CD4-positive, alpha-beta T cell treated with Interleukin-4 for 1 hour (primary cell): ENCODE measurements around the gene NCBP1.
"Not testable (repeated sequence)": the region's sequence is repeated elsewhere in the genome, so short reads cannot be mapped to it uniquely, and the experiment has no call there.

Experiments used
- DNase-seq, 2 donors: peaks; one replicate each; pipeline ENCODE4 v3.0.0-alpha.2; 2020 to 2022

The NCBP1 gene, protein sequence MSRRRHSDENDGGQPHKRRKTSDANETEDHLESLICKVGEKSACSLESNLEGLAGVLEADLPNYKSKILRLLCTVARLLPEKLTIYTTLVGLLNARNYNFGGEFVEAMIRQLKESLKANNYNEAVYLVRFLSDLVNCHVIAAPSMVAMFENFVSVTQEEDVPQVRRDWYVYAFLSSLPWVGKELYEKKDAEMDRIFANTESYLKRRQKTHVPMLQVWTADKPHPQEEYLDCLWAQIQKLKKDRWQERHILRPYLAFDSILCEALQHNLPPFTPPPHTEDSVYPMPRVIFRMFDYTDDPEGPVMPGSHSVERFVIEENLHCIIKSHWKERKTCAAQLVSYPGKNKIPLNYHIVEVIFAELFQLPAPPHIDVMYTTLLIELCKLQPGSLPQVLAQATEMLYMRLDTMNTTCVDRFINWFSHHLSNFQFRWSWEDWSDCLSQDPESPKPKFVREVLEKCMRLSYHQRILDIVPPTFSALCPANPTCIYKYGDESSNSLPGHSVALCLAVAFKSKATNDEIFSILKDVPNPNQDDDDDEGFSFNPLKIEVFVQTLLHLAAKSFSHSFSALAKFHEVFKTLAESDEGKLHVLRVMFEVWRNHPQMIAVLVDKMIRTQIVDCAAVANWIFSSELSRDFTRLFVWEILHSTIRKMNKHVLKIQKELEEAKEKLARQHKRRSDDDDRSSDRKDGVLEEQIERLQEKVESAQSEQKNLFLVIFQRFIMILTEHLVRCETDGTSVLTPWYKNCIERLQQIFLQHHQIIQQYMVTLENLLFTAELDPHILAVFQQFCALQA

DNA sequence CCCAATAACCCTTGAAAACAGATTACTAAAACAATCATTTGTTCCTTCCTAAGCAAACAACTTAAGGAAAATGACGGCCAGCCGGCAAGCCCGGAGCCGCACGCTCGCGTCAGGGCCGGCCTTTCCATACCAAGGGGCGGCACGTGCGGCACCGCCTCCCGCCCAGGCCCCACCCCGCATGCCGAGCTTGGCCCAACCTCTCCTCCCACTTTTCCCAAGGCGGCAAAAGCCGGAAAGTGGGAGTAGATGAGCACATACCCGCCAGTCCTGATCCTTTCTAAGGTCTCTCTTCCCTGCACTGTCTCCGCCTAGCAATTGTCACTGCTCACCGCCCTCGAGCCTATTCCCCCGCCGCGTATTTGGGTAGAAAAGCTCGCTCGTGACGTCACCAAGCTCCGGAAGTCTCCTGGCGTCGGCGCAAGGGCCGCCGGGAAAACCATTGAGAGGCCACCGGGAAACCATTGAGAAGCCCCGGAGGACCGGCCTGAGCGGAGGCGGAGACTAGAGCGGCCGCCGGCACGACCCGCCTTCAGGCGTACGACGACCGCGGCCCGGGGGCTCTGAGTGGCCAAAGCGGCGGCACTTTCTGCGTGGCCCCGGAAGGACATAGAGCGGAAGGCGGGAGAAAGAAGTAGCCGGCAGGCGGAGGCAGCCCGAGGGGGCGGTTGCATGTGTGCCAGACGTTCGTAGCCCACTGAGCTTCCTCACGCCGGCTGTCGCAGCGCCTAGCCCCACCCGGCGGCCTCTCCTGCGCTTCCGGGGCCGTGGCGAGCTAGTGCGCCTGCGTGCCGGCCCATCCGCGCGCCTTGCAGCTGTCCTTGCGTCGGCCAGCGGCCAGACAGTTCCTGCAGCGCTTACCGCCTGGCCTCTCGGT, at the start of gene NCBP1, which contains the start of gene TSTD2:
Gene NCBP1, plus strand, starts transcription at position 837 of the 874 bp plus-strand sequence. CDS start 61 bp downstream, outside the sequence.
Gene TSTD2, minus strand, starts transcription at position 384 of the 874 bp plus-strand sequence. CDS start 5,806 bp downstream, outside the sequence.
- DNase-seq = peak; percentile 97 to 98

DNA sequence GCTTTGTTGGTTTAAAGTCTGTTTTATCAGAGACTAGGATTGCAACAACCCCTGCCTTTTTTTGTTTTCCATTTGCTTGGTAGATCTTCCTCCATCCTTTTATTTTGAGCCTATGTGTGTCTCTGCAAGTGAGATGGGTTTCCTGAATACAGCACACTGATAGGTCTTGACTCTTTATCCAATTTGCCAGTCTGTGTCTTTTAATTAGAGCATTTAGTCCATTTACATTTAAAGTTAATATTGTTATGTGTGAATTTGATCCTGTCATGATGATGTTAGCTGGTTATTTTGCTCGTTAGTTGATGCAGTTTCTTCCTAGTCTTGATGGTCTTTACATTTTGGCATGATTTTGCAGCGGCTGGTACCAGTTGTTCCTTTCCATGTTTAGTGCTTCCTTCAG, 48.8 kb upstream of the NCBP1 start:
- not testable (repeated sequence) for DNase-seq

DNA sequence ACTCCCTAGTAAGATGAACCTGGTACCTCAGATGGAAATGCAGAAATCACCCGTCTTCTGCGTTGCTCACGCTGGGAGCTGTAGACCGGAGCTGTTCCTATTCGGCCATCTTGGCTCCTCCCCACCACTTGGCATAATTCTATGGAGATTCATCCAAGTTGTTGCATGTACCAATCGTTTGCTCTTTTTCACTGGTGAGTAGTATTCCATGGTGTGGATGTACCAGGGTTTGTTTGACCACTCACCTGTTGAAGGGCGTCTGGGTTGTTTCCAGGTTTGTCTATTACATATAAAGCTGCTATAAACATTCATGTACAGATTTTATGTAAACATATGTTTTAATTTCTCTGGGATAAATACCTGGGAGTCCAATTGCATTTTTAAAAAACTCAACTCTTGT, 46.7 kb upstream of the NCBP1 start:
- DNase-seq = not testable (repeated sequence)

DNA sequence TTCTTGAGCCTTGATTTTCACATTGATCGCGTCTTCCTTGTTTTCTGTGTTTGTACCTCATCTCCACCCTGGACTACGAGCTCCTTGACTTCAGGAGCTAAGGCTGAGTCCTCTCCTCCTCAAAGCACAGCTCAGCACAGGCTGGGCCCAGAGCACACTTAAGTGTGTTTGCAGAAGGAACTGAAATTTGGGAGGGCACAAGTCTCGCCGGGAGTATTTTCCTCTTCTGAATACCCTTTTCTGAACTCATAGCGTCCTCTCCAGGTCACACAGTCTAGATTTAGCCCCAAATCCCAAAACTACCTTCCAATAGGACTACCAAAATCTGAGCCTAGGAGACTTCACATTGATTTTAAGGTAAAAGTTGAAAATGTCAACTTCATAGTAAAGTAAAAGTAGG, 42.1 kb upstream of the NCBP1 start:
- DNase-seq = no peak

DNA sequence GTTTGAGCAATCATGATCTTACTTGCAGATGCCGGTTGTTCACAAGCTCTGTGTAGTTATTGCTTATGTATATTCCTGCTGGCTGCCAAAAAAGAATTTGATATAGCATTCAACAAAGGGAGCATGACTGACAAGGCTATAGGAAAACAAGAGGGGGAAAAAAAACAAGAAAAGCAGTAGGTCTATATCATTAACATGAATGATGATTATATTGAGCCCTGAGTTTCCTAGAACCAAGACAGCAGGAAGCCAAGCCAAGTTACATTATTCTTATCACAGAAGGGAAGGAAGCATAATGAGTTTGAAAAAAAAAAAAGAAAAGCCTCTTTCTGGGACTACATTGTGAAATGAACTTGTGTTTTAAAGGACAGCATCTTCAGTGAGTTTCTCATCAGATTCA, 41.5 kb upstream of the NCBP1 start:
- no peak for DNase-seq

DNA sequence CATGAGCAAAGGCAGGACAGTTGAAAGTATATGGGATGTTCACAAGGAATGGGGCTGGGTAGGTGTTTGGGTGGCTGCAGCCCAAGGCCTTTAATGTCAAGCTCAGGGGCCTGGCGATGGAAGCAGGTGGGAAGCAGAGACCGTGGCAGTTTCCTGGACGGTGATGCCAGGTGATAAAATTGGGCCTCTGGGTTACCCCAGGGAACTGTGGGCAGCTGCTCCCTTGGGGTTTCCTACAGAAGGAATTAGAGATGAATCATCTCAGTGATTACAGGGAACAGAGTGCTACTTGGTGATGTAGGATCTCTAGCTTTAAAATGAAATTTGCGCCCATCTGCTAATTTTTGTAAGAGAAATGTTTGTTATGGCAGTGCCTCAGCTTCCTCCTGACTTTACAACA, 39.7 kb upstream of the NCBP1 start:
- DNase-seq = no peak

DNA sequence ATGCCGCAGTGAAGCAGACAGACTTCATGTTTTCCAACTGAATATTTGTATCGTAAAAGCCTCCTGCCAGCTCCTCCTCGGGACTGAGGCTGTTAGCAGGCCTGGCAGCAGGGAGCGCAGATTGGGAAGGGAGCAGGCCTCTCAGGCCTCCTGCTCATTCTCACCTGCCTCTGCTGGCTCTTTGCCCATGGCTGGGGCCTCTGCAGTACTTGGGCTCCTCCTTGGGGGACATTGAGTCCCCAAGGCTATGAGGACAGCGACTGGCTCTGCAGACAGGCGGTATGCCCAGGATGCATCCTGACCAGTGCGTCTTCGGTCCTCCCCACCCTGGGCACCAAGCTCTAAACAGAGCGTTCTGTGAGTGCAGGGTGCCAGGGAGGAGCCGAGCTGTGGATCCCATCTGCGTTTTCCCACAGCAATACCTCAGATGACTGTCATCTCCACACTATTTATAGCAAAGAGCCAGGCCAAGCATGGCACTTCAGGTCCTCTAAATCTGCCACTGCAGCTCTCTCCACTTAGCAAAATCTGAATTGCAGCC, 39.2 kb upstream of the NCBP1 start:
- DNase-seq = no peak

DNA sequence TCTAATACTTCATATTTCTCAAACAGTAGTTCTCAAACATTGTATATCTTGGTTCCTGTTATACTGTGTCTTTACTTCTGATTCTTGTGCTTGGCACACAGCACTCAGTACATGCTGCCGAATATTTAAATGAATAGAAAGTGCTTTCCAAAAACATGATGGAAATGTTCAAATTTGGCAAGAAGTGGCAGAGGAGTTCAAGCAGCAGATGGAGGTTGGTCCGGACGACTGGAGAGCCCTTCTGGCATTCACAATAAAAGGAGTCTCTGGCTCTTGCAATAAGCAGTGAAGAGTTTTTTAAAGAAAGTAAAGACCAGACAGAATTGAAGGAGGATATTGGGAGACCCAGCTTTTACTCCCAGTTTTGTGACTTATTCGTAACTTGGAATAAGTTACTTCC, 36.7 kb upstream of the NCBP1 start:
- DNase-seq = no peak

DNA sequence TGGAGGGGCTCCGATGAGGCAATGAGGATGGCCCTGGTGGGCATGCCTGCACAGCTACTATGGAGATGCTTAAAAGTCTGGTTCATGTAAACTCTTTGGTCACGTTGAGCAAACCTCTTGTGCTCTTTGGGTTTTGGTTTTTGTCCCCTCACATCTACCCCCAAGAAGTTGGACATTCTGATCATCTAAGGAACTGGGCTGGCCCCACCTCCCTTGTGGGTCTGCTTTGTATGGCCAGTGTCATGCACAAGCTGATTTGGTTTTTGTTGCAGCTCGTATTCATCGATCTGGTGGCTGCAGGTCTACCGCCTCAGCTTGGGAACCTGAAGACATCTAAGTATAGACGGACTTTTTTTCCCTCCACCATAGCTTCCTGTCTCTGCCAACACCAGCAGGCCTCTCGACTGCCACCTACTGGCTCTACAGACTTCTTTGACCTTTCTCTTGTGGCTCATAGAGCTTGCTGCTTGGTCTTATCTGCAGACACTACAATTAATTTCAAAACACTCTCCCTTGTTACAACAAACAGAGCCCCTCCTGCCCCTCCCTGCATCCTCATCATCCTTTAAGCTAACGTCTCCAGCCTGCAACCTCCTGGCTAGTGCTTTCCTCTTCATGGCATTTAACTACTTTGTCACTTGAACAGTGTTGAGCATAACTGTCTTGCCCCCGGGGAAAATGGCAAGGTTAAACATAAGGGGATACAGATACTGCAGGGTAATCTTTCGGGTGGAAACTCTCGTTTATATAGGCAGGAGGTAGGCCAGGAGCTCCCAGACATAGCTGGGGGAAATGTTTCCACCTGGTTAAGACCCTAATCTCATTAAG, 34.9 kb upstream of the NCBP1 start:
- DNase-seq = peak; percentile 72 to 73

DNA sequence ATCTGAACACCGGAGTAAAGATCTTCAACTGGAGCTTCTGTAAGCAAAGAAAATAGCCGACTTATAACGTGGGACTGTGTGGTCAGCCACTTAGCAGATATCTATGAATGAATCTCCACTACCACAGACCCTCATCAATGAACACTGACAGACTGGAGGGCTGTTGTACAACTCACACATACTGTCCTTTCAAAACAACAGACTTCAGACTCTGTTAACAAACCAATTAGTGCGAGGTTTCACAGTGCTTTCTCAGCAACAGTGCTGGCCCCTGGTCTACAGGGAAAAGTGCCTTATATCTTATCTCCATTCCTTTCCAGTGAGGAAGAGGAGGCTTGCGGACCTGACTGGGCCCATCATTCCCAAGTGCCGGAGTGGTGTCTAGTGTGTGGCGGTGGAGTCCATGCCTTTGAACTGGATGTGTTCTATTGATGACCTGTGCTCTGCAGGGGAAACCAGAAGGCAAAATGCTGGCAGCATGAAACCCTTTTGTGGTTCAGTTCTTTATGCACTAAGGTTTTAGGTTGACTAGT, 34.2 kb upstream of the NCBP1 start:
- DNase-seq = no peak

DNA sequence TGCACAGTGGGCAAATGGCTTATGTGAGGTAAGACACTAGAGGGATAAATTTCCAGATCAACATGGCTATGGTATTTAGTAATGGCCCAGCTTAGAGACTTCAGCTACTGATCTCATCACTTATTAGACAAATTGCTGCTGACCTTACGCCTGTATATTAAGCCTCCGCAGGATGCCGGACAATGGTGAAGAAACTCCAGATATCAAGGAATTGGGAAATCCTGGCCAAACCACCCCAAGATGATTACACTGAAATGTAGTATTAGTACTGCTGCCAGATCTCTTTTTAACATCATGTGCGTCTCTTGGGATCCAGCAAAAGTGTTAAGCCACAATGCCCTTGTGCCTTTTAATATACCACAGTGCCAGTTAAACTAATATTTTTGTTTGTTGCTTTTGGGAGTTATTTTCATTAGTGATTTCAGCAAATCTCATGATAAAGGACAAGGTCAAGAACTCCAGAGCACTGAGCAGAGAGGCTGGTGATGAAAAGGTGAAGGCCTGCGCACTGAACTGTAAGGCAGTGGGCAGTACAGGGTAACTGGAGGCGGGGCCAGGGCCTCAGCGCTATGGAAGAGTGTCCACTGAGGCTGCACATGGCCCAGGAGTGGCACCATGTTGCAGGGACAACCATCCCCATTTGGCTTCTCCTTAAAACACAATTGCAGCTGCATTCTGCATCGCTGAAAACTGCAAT, 32.9 kb upstream of the NCBP1 start:
- DNase-seq = no peak

DNA sequence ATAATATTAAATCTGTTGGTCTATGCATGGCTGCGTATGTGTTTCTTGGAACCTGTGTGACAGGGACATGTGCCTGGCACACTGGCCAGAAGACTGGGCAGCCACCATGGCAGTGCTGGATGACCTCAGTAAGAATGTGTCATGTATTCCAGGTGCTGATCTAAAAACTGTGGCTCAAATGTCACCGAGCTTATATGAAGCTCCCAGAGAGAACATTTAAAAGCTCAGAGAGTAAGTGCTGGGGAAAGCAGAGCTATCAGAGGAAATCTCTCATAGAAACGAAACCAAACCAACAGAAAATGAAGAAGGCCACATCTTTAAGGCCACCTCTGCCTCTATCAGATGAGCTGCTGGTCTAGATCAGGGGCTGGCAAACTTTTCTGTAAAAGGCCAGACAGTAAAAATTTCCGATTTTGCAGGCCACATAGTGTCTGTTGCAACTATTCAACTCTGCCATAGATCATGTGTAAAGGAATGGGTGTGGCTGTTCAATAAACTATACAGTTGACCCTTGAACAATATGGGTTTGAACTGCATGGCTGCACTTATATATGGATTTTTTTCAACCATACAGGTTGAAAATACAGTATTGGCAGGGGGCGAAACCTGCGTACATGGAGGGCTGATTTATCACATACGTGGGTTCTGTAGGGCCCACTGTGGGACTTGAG, 32.3 kb upstream of the NCBP1 start:
- DNase-seq = no peak

DNA sequence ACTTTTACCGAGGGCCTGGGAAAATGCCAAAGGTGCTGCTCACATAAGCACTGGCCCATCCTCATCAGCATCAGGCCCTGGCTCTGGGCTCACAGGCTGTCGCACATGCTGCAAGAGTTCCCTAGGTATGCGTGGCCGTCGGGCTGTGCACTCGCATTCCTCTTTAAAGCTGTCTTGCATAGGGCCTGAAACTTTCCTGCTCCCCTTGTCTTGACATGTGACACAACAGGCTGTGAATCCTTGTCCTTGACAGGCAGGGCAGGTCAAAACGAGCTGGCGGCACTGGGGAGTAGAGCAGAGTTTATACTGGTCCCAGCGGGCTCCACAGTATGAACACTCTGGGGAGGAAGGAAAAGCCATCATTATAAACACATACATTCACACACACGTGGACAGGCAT, 31.2 kb upstream of the NCBP1 start:
- no peak for DNase-seq

DNA sequence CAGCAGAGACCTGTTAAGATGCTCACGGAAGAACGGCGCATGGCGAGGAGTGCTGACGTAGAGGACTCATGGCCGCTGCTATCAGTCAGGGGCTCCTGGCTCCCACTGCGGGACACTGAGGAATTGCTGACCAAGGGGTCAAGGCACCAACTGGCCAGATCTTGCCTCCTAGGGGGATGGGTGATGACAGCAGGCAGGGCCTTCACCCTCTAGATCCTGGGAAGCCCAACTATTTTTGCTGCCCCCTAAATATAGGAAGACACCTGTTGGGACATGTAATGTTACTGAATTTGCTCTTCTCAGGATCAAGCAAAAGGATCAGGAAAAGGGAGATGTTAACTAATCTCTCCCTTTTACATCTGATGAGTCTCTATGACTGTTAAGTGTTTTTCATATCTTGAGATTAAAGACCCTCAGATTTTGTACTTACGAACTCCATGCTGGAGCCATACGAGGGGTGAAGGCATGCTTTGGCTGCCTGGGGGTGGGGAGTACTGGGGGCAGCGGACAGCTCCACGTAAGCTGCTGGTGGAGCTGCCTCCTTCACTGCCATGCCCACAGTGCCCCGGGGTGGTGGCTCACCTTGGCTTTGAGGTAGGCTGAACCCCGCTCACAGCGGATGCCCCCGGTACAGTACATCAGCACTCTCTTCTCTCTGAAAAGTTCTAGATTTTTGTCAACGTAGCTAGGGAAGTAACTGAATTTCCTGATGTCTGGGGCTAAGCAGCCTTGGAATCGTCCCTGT, 28.5 kb upstream of the NCBP1 start:
- no peak for DNase-seq

DNA sequence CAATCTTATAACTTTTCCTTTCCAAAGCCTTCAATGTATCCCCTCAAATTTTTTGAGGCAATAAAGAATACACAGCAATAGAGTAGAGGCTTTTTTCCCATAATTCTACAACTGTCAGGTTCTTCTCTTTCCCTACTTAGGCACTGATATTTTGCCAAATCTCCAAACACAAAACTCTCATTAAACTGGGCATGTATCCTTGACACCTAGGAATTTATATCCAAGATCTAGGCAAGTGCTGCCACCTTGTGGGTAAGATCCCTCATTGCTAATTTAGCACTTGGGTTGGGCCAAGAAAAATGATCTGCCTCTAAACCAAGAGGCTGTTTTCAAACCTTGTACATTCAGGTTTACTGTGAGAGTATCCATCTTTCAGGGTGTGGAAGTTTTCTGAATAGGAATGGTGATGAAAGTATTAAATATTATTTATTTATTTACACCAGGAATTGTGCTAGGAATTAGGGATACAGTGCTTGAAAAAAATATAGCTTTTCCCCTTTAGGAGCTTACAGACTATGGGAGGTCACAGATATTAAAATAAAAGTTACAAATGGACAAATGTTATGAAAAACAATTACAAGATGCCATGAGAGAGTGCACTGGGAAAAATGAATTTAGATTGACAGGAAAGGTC, 18.1 kb upstream of the NCBP1 start:
- DNase-seq = peak; percentile 58 to 72

DNA sequence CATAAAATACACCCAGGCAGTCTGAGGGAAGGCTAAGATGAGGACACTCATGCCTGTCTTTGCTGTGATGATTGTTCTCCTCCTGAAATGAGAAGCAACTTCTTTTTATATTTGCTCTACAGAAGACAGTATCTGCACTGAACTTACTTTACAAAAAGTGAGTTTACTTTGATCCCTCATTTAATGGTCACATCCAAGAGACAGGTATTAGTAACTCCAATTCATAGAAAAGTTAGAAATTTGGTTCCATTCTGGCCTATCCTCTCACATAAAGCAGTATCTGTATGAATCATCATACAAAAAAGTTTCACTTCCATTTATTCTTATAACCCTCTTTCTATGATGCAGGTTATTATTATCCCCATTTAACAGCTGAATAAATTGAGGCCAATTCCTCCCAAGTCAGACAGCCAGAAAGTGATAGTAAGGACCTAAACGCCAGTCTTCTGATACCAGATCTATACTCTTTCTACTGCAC, 15.6 kb upstream of the NCBP1 start:
- DNase-seq = no peak

DNA sequence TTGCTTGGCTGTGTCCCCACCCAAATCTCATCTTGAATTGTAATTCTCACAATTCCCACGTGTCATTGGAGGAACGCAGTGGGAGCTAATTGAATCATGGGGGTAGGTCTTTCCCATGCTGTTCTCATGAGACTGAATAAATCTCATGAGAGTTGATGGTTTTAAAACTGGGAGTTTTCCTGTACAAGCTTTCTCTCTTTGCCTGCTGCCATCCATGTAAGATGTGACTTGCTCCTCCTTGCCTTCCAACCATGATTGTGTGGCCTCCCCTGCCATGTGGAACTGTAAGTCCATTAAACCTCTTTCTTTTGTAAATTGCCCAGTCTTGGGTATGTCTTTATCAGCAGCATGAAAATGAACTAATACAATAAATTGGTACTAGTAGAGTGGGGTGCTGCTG, 13.6 kb upstream of the NCBP1 start:
- not testable (repeated sequence) for DNase-seq

DNA sequence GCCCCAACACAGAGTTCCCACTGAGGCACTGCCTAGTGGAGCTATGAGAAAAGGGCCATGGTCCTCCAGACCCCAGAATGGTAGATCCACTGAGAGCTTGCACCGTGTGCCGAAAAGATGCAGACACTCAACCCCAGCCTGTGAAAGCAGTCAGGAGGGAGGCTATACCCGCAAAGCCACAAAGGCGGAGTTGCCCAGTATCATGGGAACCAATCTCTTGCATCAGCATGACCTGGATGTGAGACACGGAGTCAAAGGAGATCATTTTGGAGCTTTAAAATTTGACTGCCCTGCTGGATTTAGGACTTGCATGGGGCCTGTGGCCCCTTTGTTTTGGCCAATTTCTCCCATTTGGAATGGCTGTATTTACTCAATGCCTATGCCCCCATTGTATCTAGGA, 11.1 kb upstream of the NCBP1 start:
- not testable (repeated sequence) for DNase-seq

DNA sequence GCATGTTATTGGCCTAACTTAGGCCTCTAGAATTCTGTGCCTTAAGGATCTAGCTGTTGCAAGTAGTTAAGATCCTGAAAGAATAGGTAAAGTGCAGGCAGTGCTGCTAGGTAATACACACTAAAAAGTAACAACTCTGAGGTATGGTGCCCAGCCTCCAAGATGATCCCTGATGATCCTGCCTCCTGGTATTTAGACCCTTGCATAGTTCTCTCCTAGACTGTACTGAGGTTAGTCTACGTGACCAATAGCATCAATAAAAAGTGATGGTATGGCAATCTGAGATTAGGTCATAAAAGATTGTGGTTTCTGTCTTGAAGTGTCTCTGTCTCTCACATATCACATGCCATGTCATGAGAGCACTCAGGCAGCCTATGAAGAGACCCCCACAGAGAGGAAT, 9.7 kb upstream of the NCBP1 start:
- no peak for DNase-seq
